HG03064 (cell line): ENCODE measurements around the gene PPCDC.
A peak's percentile ranks its signal among the peaks of the same experiment; 100 is the strongest.

ENCODE experiments used
- ATAC-seq: cut with Tn5 transposase; IDR thresholded peaks from one replicate; pipeline ENCODE4 v1.9.1; 2021; ENCODE audit warnings: low read depth; ENCODE audit not compliant: unreplicated experiment

PPCDC gene

GRCh38 chr15:75023181-75023871 is at the start of gene PPCDC:
Gene PPCDC (plus strand): TSS chr15:75023590. CDS start chr15:75028319, 4,729 bp downstream.
- peak; percentile 87 for ATAC-seq

DNA sequence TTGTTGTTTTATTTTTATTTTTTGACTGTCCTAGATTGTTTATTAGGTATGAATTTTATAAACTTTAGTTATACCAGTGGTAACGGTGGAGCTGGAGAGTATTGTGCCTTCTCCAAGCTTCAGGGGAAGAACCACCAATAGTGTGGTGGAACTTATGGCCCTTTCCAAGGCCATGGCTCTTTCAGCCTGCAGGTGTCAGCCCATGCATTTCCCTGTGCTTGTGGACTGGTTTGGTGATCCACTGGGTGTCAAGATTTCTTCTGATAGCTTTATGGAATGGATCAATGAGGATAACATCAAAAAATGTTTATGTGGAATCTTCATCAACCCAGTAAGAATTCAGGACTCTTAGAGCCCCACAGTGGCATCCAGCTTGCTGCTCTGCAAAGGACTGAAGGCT is 47.2 kb upstream of the PPCDC start:
- no peak for ATAC-seq

DNA sequence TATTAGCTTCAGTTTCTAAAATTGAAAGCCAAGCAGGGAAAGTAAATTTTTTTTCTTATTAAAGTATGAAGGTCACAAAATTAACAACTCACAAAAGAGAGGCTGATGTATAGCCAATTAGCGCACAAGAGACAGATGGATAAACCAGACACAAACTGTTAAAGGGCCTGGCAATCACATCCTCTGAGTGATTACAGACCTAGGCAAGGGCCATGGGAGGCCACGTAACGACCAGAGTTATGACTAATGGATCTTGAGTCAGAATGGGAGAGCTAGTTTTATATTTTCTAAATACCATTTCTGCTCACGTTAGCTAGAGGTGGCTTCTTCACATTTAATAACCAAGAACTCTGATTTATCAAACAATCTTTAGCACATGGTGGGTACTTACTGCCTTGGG is 45.8 kb upstream of the PPCDC start:
- no peak for ATAC-seq

DNA sequence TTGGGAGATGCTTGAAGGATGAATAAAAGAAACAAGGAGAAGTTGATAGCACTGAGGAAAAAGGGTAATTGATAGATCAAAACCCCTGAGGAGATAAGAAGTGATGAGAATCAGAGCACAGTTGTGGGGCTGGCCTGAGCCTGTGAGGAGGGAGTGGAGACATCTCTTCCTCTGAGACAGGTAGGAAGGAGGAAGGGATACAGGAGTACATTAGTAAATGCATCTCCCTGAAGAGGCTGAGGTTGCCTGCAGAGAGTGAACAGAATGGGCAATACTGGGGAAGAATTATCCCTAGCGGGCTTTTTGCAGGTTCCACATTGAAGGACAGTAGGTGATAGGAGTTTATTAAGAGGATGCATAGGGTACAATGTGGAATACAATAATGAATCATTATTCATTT is 45.3 kb upstream of the PPCDC start:
- no peak for ATAC-seq

- ATAC-seq, result no peak
Observed at GRCh38 chr15:74978503-74978902, 44.9 kb upstream of the PPCDC start.

- ATAC-seq, result no peak
Observed at GRCh38 chr15:74982183-74982582, 41.2 kb upstream of the PPCDC start.

DNA sequence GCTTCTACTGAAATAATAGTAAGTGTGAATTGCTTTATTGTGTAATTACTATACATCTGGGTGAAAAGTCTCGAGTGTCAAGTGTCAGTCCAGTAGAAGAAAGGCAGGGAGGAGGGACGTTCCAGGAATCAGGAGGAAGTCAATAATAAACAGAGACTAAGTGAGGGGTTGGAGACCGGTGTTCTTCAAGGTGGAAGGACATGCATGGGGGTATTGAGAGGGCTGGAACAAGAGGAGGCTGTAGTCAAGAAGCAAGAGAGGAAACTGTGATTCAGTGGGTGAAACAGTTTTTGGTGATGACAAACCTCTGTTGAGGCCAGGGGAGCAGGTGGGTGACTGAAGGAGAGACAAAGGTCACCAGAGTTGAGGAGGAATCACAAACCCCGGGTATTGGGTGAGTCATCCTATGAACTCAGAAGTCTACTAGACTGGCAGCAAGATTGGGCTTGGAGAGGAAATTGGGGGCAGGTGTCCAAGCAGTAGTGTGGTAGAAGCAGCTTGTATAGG is 39.6 kb upstream of the PPCDC start:
- no peak for ATAC-seq

- no peak for ATAC-seq
Observed at GRCh38 chr15:74988007-74988800, 35.2 kb upstream of the PPCDC start.

DNA sequence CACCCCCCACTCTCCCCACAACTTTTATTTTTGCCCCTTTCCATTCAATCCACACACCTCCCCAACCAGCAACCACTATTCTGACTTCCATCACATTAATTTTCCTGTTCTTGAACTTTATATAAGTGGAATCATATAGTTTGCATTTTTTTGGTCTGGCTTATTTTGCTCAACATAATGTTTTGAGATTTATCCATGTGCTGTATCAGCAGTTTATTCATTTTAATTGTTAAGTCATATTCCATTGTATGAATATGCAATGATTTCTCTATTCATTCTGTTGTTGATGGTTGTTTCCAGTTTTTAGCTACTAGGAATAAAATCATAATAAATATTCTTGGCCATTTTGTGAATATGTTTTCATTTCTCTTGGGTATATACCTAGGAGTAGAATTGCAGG is 33.9 kb upstream of the PPCDC start:
- ATAC-seq, result no peak

- ATAC-seq, result no peak
Observed at GRCh38 chr15:74992619-74993018, 30.8 kb upstream of the PPCDC start.

DNA sequence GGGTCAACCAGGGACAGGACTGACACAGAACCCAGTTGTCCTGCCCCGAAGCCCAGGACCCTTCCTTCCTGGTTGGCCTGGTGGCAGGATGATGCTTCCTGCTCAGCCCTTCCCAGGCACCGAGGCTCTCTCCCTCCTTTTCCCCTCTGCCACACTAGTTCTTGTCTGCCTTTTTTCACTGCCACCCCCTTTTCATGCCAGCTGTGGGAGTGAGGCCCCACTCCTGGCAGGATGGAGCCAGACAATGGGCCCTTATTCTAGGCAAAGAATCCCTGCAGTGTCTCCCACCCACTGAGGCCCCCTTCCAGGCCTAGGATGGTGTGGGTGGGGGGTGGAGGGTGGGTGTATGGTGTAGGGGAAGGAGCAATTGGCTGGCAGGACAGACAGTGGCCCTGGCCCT is 29.2 kb upstream of the PPCDC start:
- ATAC-seq, result no peak

DNA sequence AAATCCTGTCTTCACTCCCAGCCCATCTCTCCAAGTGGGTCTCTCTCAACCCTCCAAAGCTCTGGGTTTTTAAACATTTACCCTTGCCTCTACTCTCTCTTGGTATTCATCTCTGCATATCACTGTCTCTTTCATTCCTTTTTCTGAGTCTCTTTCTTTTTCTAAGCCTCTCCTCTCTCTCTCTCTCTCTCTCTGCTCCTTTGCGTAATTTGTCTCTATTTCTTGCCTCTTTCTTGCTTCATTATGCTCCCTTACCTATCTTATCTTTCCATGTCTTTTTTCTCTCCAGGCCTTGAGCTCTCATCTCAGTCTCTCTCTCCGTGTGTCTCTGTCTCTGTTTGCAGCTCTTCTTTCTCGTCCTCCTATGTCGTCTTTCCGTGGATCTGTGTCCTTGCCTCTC is 28.7 kb upstream of the PPCDC start:
- ATAC-seq, result no peak

DNA sequence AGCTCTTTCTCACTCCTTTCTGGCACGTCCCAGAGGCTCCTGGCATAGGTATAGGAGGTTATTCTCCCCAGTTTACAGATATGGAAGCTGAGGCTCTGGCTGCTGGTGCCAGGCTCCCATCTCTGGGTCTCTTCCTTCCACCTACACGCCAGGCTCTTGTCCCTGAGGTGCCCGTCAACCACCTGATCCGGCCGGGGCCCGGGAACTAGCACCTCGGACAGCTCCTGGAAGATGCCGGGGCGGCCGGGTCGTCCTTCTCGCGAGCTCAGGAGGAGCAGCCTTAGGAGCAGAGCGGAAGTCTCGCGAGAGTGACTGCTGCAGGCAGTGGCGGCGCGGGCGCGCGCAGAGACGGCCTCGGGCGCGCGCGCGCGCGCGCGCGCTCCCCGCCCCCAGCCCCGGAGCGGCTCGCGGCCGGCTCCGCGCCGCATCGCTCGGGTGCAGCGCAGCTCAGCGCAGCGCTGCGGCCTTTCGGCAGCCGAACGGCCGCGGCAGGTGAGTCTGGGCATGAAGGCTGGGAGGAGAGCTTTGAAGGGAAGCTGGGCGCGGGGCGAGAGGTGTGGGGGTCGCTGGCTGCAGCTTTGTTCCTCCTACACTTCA is 28.1 kb upstream of the PPCDC start, which contains the start of gene SCAMP5:
Gene SCAMP5 (plus strand): TSS at position 382 of the 597 bp plus-strand sequence. CDS start 16,277 bp downstream, outside the sequence.
- ATAC-seq, result no peak

- ATAC-seq, result no peak
Observed at GRCh38 chr15:74995779-74996765, 27.3 kb upstream of the PPCDC start.

GRCh38 chr15:74997141-74997540 is 26.2 kb upstream of the PPCDC start:
- ATAC-seq, result no peak

- ATAC-seq, result no peak
Observed at GRCh38 chr15:74997543-74997942, 25.8 kb upstream of the PPCDC start.

DNA sequence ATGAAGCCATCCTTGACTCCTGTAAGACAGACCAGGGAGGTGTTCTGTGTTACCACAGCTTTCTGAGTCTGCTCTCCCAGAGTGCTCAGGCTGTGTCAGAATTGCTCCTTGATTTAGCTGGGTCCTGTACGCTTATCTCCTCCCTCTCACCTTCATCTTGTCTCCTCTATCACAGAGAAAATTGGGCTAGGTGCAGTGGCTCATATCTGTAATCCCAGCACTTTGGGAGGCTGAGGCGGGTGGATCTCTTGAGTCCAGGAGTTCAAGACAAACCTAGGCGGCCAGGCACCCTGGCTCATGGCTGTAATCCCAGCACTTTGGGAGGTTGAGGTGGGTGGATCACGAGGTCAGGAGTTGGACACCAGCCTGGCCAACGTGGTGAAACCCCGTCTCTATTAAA is 22.1 kb upstream of the PPCDC start:
- no peak for ATAC-seq

GRCh38 chr15:75002398-75002797 is 21.0 kb upstream of the PPCDC start:
- ATAC-seq, result no peak

- no peak for ATAC-seq
Observed at GRCh38 chr15:75007216-75007615, 16.2 kb upstream of the PPCDC start.

DNA sequence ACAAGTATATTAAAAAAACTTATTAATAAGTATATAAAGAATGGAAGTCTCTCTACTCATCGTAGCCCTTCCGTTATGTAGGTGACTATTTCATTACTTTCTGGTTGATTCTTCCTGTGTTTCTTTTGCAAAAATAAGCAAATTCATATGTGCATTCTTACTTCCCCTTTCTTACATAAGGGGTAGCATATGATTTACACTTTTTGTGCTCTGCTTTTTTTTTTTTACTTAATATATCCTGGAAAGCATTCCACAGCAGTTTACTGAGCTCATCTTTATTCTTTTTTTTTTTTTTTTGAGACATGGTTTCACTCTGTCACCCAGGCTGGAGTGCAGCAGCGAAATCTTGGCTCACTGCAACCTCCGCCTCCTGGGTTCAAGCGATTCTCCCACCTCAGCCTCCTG is 15.2 kb upstream of the PPCDC start:
- no peak for ATAC-seq
